Adrenal gland (tissue), 5 donors: ENCODE measurements around the gene TSHB.

Source experiments
- CTCF ChIP-seq, 6 experiments: fragments of 450-650 bp in 4 of 6; fragments of 200-600 bp in 2 of 6; sonication (generic) in 1 of 6; IDR thresholded peaks; 1 replicate in 5 of 6; 2 replicates in 1 of 6; pipeline versions ENCODE4 v1.5.1 to v1.8.0; 2016 to 2021; ENCODE audit warnings: antibody characterized with exemption in 6 of 6, mild to moderate bottlenecking in 2 of 6, moderate library complexity in 1 of 6
- POLR2A ChIP-seq, 2 donors: fragments of 450-650 bp; IDR thresholded peaks; one replicate each; pipeline ENCODE4 v1.6.1; 2017; ENCODE audit warnings: antibody characterized with exemption in 2 of 2, mild to moderate bottlenecking in 2 of 2, moderate library complexity in 1 of 2
- donor health status: DM: no; HTN: no; CAD: no.

GRCh38 chr1:115059316-115059715 is 29.7 kb downstream of the TSHB start:
- TF ChIP-seq POLR2A (IDR thresholded peaks at IDR 0.05): no peak
- no peak for TF ChIP-seq CTCF (IDR thresholded peaks at IDR 0.05)
